NCI-H2107 (cell line): ENCODE results near the gene PLD5.

Source experiments
- DNase-seq: peaks from one replicate; lab custom pipeline; 2025; lab: John Stamatoyannopoulos, UW

The PLD5 gene

GRCh38 chr1:242524571-242525359 lies at the start of gene PLD5:
Gene PLD5, minus strand, starts transcription at chr1:242524697.
- DNase-seq, result no peak

- no peak for DNase-seq
Measured at GRCh38 chr1:242569867-242570266, 45.4 kb upstream of the PLD5 start.

DNA sequence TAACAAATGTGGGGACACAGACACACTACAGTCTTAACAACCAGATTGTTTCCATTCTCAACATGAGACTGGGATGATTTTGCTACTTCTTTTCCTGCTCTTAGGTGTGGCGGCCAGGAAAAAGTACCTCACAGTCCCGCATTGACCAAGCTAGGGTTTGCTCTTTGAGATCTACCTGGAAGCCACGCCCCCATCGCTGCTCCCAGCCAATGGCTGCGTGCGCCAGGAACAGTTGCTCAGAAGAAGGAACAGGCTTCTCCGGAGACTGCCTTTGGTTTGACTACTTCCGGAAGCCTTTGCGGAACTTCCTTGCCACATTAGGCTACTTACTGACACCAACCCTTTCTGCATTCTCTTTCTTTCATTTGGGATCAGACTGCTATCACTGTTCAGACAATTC lies 44.2 kb upstream of the PLD5 start:
- no peak for DNase-seq

DNA sequence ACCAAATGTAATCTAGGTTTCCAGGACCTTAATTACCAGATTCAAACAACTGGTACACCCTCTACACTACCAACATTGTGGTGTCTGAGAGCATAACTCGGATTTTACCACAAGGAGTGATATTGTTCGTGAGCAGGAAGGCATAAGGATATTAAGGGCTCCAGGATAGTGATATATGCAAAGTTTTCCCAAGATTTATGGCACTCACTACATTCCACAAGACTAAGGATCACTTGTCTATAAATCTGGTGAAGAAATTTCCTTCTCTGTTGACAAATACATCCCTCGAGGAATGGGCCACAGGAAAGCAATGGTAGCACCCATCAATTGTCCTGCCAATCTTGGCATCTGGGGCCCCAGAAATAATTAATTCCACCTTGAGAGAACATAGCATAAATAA lies 43.1 kb upstream of the PLD5 start:
- no peak for DNase-seq

- DNase-seq, result no peak
Measured at GRCh38 chr1:242556759-242557158, 32.3 kb upstream of the PLD5 start.

DNA sequence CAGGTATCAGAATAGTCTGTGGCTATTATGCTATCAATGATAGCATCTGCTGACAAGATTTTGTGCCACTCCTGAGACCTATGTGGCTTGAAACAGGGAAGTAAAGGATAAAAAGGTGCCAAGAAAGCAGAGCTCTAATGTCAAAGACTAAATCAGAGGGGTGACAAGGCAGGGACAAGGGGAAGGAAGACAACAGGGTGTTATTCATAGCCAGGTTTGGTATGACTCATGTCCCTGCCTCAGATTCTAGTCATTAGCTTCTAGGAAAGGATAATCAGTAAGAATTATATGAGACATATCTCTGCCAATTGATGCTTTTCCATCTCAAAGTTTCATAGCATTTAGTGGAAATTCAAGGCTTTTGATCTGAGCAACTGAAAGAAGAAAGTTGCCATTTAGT lies 31.8 kb upstream of the PLD5 start:
- DNase-seq, result no peak

DNA sequence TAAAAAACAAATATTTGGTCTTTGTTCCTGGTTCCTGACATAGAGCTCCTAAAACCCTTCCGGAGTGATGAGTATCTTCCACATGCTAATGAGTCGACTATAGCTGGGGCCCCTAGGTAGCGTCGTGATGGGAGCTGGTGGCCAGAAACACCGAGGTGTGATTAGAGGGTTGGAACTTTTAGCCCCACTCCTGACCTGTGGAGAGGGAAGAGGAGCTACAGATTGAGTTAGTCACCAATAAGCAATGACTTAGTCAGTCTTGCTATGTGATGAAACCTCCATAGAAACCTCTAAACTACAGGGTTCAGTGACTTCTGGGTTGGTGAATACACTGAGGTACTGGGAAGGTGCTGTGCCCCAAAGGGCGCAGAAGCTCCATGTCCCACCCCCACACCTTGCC lies 30.1 kb upstream of the PLD5 start:
- DNase-seq, result no peak

DNA sequence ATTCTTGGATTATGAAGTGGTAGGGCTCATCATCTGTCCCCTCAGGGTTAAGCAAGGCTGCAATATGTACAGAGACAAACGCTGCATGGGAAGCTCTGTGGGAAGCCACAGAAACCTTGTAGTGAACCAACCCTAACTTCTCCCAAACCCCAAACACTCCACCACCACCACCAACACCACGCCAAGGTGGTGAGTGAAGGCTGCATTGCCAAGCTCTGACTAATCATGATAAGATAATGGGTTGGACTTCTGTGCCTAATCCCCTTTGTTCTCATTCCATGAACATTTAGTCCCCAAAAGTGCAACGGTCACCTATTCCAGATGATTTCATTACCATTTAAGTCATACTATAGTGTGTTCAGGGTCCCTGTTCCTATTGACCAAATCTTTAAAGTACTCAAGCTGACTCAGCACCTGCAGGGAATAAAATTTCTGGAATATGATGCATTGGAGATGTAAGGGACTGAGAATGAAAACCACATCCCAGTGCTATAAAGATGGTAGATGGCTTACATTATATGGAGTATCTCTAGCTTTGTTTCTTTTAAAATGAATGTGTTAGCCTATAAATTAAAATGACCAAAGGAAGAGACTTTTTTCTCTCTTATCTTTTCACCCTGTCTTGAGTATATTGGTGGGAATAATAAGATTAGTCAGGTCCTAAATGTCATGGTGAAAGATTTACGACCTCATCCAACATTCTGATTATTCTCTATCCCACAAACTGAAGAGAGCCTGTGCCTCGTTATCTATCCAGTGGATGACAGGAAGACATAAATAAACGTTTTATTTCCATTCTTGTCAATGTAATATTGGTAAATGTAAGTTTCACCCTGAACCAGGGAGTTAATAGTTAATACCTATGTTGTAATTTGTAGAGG lies 22.6 kb upstream of the PLD5 start:
- no peak for DNase-seq

DNA sequence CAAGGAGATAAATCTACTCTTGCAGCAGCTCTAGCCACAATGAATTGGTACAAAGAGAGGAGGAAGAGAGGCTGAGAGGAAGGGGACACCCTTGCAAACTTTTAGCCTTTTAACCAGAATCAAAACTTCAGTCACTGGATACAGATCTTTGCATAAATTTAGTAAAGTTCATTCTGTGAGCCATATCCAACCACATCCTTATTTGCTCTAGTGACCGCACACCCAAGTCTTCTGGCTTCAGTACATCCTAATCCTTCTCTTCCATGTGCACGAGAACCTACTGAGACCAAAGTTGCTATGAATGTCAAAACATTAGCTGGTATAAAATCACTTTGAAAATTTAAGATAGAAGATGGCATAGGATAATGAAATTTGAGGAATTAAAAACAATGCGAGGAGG lies 21.9 kb upstream of the PLD5 start:
- no peak for DNase-seq

GRCh38 chr1:242544071-242544470 lies 19.6 kb upstream of the PLD5 start:
- DNase-seq, result no peak

- DNase-seq, result no peak
Measured at GRCh38 chr1:242542271-242542670, 17.8 kb upstream of the PLD5 start.

DNA sequence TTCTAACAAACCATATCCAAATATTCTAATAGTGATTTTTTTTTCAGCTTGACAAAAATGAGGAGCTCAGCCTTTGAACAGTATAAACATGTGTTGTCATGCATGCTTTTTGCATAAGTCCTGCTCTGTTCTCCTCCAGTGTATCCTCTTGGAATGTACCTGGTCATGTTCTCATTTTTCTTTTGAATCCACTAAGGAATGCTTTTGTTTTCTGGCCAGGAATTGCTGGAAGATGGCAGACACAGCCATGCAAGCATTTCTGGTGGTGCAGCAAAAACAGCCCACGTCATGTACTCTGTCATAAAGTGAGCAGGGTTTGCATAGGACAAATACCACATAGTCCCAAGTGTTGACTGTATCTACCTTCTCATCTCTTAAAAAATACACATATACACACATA lies 11.5 kb upstream of the PLD5 start:
- no peak for DNase-seq

DNA sequence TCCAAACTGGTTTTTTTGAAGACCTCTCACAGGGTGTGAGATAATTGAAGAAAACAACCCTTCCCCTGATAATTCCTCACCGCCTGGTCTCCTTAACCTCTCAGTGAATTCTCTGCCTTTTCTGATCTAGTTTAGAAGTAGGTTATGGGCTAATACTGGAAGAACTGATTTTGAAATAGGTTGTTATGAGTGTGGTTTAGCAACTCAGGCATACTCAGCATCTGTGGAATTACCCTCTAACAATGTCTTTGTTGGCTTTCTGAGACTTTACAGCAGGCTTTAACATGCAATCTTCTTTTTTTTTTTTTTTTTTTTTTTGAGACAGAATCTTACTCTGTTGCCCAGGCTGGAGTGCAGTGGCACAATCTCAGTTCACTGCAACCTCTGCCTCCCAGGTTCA lies 10.3 kb upstream of the PLD5 start:
- no peak for DNase-seq

GRCh38 chr1:242530761-242531160 lies 6.3 kb upstream of the PLD5 start:
- DNase-seq, result no peak

DNA sequence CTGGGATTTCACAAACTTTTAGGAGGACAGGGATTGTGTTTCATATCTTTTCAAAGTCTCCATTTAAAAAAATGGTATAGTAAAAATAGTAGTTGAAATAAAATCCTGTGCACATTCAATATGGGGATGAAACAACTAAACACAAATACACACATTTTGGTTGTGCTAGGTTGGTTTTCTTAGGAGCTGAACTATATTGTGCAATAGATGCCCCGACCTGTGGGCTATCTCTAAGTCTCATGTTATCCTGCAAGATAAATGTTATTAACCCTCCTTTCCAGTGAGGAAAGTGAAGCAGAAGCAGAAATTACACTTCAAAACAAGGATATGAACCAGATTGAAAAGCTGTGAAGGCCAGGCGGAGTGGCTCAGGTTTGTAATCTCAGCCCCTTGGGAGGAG lies 1.3 kb upstream of the PLD5 start:
- DNase-seq, result no peak

DNA sequence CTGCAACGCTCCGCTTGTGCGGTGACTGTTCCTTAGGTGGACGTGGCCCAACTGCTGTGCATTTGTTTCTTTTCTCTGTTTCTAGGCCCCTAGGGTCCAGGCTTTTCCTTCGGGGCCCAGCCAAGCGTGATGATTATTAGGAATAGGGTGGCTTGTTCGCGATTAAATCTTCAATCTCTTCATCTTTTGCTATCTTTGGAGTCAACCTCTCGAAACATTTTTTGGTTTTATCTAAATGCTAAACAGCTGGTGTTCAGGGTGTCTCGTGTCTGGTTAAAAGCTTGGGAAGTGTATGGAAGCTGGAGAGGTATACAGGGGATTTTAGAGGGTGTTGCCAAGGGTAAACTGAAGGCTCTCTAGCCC lies 844 bp upstream of the PLD5 start:
- no peak for DNase-seq

- DNase-seq, result peak; percentile 62
Measured at GRCh38 chr1:242523719-242524570, 552 bp downstream of the PLD5 start.

GRCh38 chr1:242522996-242523718 lies 1.3 kb downstream of the PLD5 start:
- DNase-seq, result no peak

DNA sequence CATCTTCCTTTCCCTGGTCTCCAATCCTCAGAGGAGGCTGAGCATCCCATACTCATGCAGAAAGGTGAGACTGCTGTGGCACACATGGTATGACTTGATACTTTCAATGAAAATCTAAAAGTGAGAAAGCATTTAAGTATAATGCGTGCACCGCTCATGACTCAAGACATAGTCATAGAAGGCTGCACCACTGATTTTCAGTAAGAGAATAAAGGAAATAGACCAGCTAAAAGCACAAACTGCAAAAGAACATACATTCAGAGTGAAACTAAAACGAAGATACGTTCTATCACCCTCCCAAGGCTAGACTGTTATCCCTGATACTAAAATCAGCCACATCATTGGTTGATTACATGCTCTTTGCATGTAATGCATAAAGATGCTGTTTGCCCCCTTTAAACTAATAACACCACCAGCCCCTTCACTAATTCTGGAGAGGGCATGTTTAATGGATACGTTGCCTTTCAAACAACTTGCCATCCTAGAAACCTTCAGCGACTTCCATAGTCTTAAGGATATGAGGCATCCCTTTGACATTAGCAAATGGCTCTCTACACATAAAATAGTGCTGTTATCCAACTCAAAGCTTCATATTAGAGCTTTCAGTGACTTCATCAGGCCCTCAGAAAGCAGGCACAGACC lies 2.1 kb downstream of the PLD5 start:
- DNase-seq, result no peak

GRCh38 chr1:242515555-242515954 lies 8.9 kb downstream of the PLD5 start:
- no peak for DNase-seq

DNA sequence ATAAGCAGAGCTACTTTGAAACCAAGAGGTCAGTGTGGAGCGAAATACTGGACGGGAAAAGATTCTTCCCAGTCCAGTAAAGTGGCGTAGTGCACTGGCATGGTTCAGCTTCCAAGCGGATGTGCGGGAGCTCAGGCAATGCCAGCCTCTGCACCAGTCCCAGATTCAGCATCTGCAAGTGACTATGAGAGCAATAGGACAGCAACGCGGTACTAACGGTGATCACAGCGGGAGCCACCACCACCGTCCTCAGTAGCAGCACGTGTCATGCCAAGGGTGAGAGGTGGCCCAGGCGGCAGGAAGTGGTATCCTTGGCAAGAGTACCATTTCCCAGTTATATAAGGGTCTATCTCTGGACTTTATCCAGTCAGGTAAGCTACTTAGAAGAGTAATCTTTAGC lies 17.8 kb downstream of the PLD5 start:
- no peak for DNase-seq
